PC-3 (cell line): ENCODE results near the gene FGF12. TPM values are rescaled to one million over a fixed set of nuclear protein-coding genes. Genes with fewer than 3 reads are reported as not detected.

Source experiments
- ATAC-seq: fragments of 200-7000 bp; cut with Tn5 transposase; 2 replicates; pipeline ENCODE4 v1.9.1; 2020; ENCODE audit warnings: mild to moderate bottlenecking, moderate library complexity
- BruUV-seq: library from RNA; stranded (reverse); fragments of 400-500 nt; replicated peaks from 2 replicates; lab custom pipeline; 2021; lab: Mats Ljungman, UMichigan
- CTCF ChIA-PET: fragments of 300-600 bp; sonication (Branson Sonifier 250); formaldehyde crosslinking; loops from one replicate; lab custom pipeline; 2022; ENCODE audit warnings: antibody characterized with exemption; lab: Charles Lee
- POLR2A ChIA-PET: fragments of 300-600 bp; sonication (Branson Sonifier 250); formaldehyde crosslinking; loops from one replicate; lab custom pipeline; 2022; ENCODE audit warnings: antibody characterized with exemption; ENCODE audit not compliant: unreplicated experiment; lab: Charles Lee
- DNase-seq: peaks from one replicate; pipeline ENCODE4 v3.0.0-alpha.2; 2015
- H2AFZ ChIP-seq: fragments of 300-600 bp; sonication (generic); 2 replicates; pipeline ENCODE4 v1.6.0; 2016; ENCODE audit warnings: antibody characterized with exemption, low read length
- H3F3A ChIP-seq: fragments of 300-600 bp; sonication (generic); one replicate; pipeline ENCODE4 v1.6.0; 2017; ENCODE audit warnings: antibody characterized with exemption, low read length, control low read depth, mild to moderate bottlenecking; ENCODE audit not compliant: unreplicated experiment
- H3K27ac ChIP-seq: fragments of 300-600 bp; sonication (generic); 2 replicates; pipeline ENCODE4 v1.5.1; 2016; ENCODE audit warnings: mild to moderate bottlenecking, low read length
- H3K27me3 ChIP-seq: fragments of 300-600 bp; sonication (generic); 2 replicates; pipeline ENCODE4 v1.6.1; 2016; ENCODE audit warnings: low read length, mixed read lengths
- H3K36me3 ChIP-seq: fragments of 300-600 bp; sonication (generic); 2 replicates; pipeline ENCODE4 v1.6.1; 2016; ENCODE audit warnings: low read depth, mixed run types, low read length, mixed read lengths
- H3K4me1 ChIP-seq: fragments of 300-600 bp; sonication (generic); 2 replicates; pipeline ENCODE4 v1.5.1; 2016; ENCODE audit warnings: low read length; ENCODE audit not compliant: insufficient read depth
- H3K4me2 ChIP-seq: fragments of 300-600 bp; sonication (generic); 2 replicates; pipeline ENCODE4 v1.6.0; 2016; ENCODE audit warnings: low read length
- H3K4me3 ChIP-seq: fragments of 300-600 bp; sonication (generic); 2 replicates; pipeline ENCODE4 v1.5.1; 2016; ENCODE audit warnings: mild to moderate bottlenecking, low read length, mixed read lengths
- H3K79me2 ChIP-seq: fragments of 300-600 bp; sonication (generic); 2 replicates; pipeline ENCODE4 v1.6.1; 2017; ENCODE audit warnings: low read length, mixed read lengths
- H3K9ac ChIP-seq: fragments of 300-600 bp; sonication (generic); 2 replicates; pipeline ENCODE4 v1.6.0; 2016; ENCODE audit warnings: mild to moderate bottlenecking, low read length
- H3K9me2 ChIP-seq: fragments of 300-600 bp; sonication (generic); replicated peaks from 2 replicates; pipeline ENCODE4 v1.6.1; 2016; ENCODE audit warnings: mixed run types, low read length, mixed read lengths
- H3K9me3 ChIP-seq: fragments of 300-600 bp; sonication (generic); 2 replicates; pipeline ENCODE4 v1.6.1; 2016; ENCODE audit warnings: low read length, mixed read lengths
- H4K20me1 ChIP-seq: fragments of 300-600 bp; sonication (generic); 2 replicates; pipeline ENCODE4 v1.6.1; 2016; ENCODE audit warnings: low read length, mixed read lengths
- CTCF ChIP-seq: fragments of 300-600 bp; sonication (generic); conservative IDR thresholded peaks from 2 replicates; pipeline ENCODE4 v1.5.1; 2017; ENCODE audit warnings: antibody characterized with exemption, low read depth, mild to moderate bottlenecking, low read length
- EZH2 ChIP-seq: fragments of 300-600 bp; sonication (generic); IDR thresholded peaks from one replicate; pipeline ENCODE4 v1.6.1; 2017; ENCODE audit warnings: antibody characterized with exemption, mild to moderate bottlenecking, low read length; ENCODE audit not compliant: unreplicated experiment
- EZH2phosphoT487 ChIP-seq: fragments of 300-600 bp; sonication (generic); IDR thresholded peaks from 2 replicates; pipeline ENCODE4 v1.6.1; 2018; ENCODE audit warnings: mild to moderate bottlenecking, antibody characterized with exemption, low read length, borderline replicate concordance
- intact Hi-C: fragments of 100-400 bp; cut with micrococcal nuclease; formaldehyde crosslinking; loops from 2 replicates; pipeline ENCODE4 v1.9.0; 2023
- total RNA-seq: library from RNA; depleted of rRNA; stranded (reverse); fragments of >200 nt; gene quantifications from 2 replicates; pipeline ENCODE4 v1.2.3, GENCODE V29; 2014

The FGF12 gene
- total RNA-seq, 1 experiment from 2014 or later: not detected

- no TSS peak for BruUV-seq
- Histone ChIP-seq H3K9me2 (no peaks in the 10 kb centered on the region), H3F3A (no peaks in the 10 kb centered on the region), H3K4me2 (no peak overlapping the region), H3K79me2 (no peaks in the 10 kb centered on the region), H3K9ac (no peak overlapping the region), H3K4me1 (no peaks in the 10 kb centered on the region), H4K20me1 (no peaks in the 10 kb centered on the region), H3K27me3 (peaks cover 15% of the 10 kb centered on the region; the same call in 1 of the 2 replicates), H3K9me3 (no peaks in the 10 kb centered on the region), H3K4me3 (no peak overlapping the region), H3K36me3 (no peaks in the 10 kb centered on the region), H2AFZ (no peak overlapping the region), H3K27ac (no peak overlapping the region)
- POLR2A ChIA-PET: no interaction called here
- TF ChIP-seq EZH2 (no peak), CTCF (no peak), EZH2phosphoT487 (no peak)
- DNase-seq: no peak
- ATAC-seq: no peak
- intact Hi-C loops: no loop called here
- CTCF ChIA-PET: no interaction called here
These were observed 451.5 kb downstream of the FGF12 start for GRCh38 chr3:192275741-192276355.

- POLR2A ChIA-PET: no interaction called here
- no peaks in the 10 kb centered on the region for H3K36me3 ChIP-seq
- no peak for ATAC-seq
- H3K9me2 ChIP-seq: no peaks in the 10 kb centered on the region
- no peak overlapping the region for H3K4me2 ChIP-seq
- TF ChIP-seq EZH2phosphoT487: no peak
- TF ChIP-seq EZH2: no peak
- TF ChIP-seq CTCF: no peak
- H3K27me3 ChIP-seq: peaks cover 15% of the 10 kb centered on the region; the same call in 1 of the 2 replicates
- no peaks in the 10 kb centered on the region for H3K9me3 ChIP-seq
- H3K4me1 ChIP-seq: no peaks in the 10 kb centered on the region
- intact Hi-C loops: no loop called here
- H3K4me3 ChIP-seq: no peak overlapping the region
- BruUV-seq: no TSS peak
- H4K20me1 ChIP-seq: no peaks in the 10 kb centered on the region
- no peaks in the 10 kb centered on the region for H3K79me2 ChIP-seq
- H3K9ac ChIP-seq: no peak overlapping the region
- CTCF ChIA-PET: no interaction called here
- H3F3A ChIP-seq: no peaks in the 10 kb centered on the region
- peak; percentile 16 for DNase-seq
- H2AFZ ChIP-seq: no peak overlapping the region
- H3K27ac ChIP-seq: no peak overlapping the region
These were observed 453.7 kb downstream of the FGF12 start for GRCh38 chr3:192273697-192274010.

GRCh38 chr3:192273001-192273696 is 454.2 kb downstream of the FGF12 start:
- Histone ChIP-seq H3K4me1 (no peaks in the 10 kb centered on the region), H3K9ac (no peak overlapping the region), H3K27me3 (peaks cover 15% of the 10 kb centered on the region; the same call in 1 of the 2 replicates), H3K4me2 (no peak overlapping the region), H3K9me2 (no peaks in the 10 kb centered on the region), H4K20me1 (no peaks in the 10 kb centered on the region), H3K79me2 (no peaks in the 10 kb centered on the region), H3K4me3 (no peak overlapping the region), H3K27ac (no peak overlapping the region), H3K36me3 (no peaks in the 10 kb centered on the region), H2AFZ (no peak overlapping the region), H3K9me3 (no peaks in the 10 kb centered on the region), H3F3A (no peaks in the 10 kb centered on the region)
- BruUV-seq: no TSS peak
- ATAC-seq (no peak; the same call in 1 of the 2 replicates), DNase-seq (no peak)
- POLR2A ChIA-PET: no interaction called here
- CTCF ChIA-PET: no interaction called here
- TF ChIP-seq CTCF (no peak), EZH2phosphoT487 (no peak), EZH2 (no peak)
- intact Hi-C loops: no loop called here
